ENCODE results near the gene MVB12B. TPM values are rescaled to one million over a fixed set of nuclear protein-coding genes. Genes with fewer than 3 reads are reported as not detected.

MVB12B gene
- total and polyA plus RNA-seq, 2 of the 4 experiments (the other 2 are of a cell fraction): 2.0 to 4.0 TPM

- ATAC-seq (ENCODE audit: low read depth) (peak; percentile 50; the same call in 1 of the 2 replicates), DNase-seq (peak; percentile 47)
- H3K4me3 ChIP-seq (ENCODE audit: insufficient read depth, low read depth, low read length): no peak overlapping the region
- no peaks in the 10 kb centered on the region for H4K20me1 ChIP-seq (ENCODE audit: insufficient read depth, low read length)
- no peak overlapping the region for H3K4ac ChIP-seq (ENCODE audit: low read depth, low read length)
- H3K27me3 ChIP-seq (ENCODE audit: control insufficient read depth, insufficient read depth, low read length): no peaks in the 10 kb centered on the region
- no peak overlapping the region for H4K8ac ChIP-seq (ENCODE audit: low read depth in 2 of 2, low read length in 2 of 2)
- H2BK120ac ChIP-seq (ENCODE audit: low read depth, low read length): no peak overlapping the region
- H3K9ac ChIP-seq (ENCODE audit: low read depth, low read length): no peak overlapping the region
- H2AFZ ChIP-seq (replicated peaks; ENCODE audit: low read length, poor library complexity): no peak overlapping the region
- no peak overlapping the region for H3K27ac ChIP-seq (ENCODE audit: insufficient read depth, low read length)
- H2BK20ac ChIP-seq (ENCODE audit: low read depth, low read length): no peak overlapping the region
- intact Hi-C loops (cut with micrococcal nuclease) (no loop called here), in situ Hi-C loops (cut with MboI; ENCODE audit: low sequenced_read_pairs) (no loop called here), dilution Hi-C loops (cut with HindIII; ENCODE audit: low sequenced_read_pairs, unreplicated experiment) (no loop called here)
- H3K14ac ChIP-seq (replicated peaks; ENCODE audit: low read depth, low read length): no peak overlapping the region
- H3K36me3 ChIP-seq (ENCODE audit: control insufficient read depth, insufficient read depth, low read length): no peaks in the 10 kb centered on the region
- H3K79me1 ChIP-seq (ENCODE audit: low read depth in 1 of 2, low read length in 2 of 2): 0 out of 4 replicates have a peak, but pooled peaks cover 0 to 8% of the 10 kb centered on the region in 2 experiments
- no peak overlapping the region for H3K18ac ChIP-seq (ENCODE audit: low read depth, low read length)
- H2AK5ac ChIP-seq (ENCODE audit: low read depth, low read length): no peak overlapping the region
- H3K9me3 ChIP-seq (ENCODE audit: control insufficient read depth, insufficient read depth, low read length): no peaks in the 10 kb centered on the region
- TF ChIP-seq USF2 (IDR thresholded peaks at IDR 0.05; ENCODE audit: low read depth, low read length): no peak
- TF ChIP-seq FOS (IDR thresholded peaks at IDR 0.05; ENCODE audit: low read depth, low read length): no peak
- TF ChIP-seq SMC3 (IDR thresholded peaks at IDR 0.05; ENCODE audit: low read depth, low read length): no peak
- no peak for TF ChIP-seq MAZ (IDR thresholded peaks at IDR 0.05; ENCODE audit: borderline replicate concordance, low read depth, low read length)
- TF ChIP-seq CEBPB (IDR thresholded peaks at IDR 0.05; ENCODE audit: low read depth, low read length): no peak
- TF ChIP-seq POLR2A (IDR thresholded peaks at IDR 0.05; ENCODE audit: low read depth, low read length): no peak
- TF ChIP-seq BHLHE40 (IDR thresholded peaks at IDR 0.05; ENCODE audit: low read depth, low read length): no peak
- no peak for TF ChIP-seq NFE2L2 (IDR thresholded peaks at IDR 0.05; ENCODE audit: low read depth, low read length)
- TF ChIP-seq RCOR1 (IDR thresholded peaks at IDR 0.05; ENCODE audit: insufficient replicate concordance, low read length): no peak
- TF ChIP-seq MXI1 (IDR thresholded peaks at IDR 0.05; ENCODE audit: borderline replicate concordance, low read depth, low read length): no peak
- no peak for TF ChIP-seq MAFK (IDR thresholded peaks at IDR 0.05; ENCODE audit: low read depth, low read length)
- TF ChIP-seq RAD21 (IDR thresholded peaks at IDR 0.05; ENCODE audit: low read length): no peak
- TF ChIP-seq ELK1 (IDR thresholded peaks at IDR 0.05; ENCODE audit: borderline replicate concordance, low read depth, low read length): no peak
- no peak for TF ChIP-seq CTCF (conservative IDR thresholded peaks at IDR 0.05; ENCODE audit: low read depth, low read length)
- TF ChIP-seq RFX5 (IDR thresholded peaks at IDR 0.05; ENCODE audit: low read depth, low read length): no peak
- TF ChIP-seq CHD1 (IDR thresholded peaks at IDR 0.05; ENCODE audit: low read depth, low read length): no peak
- H4K5ac ChIP-seq (ENCODE audit: low read depth, low read length): no peak overlapping the region
- H3K23ac ChIP-seq (ENCODE audit: low read depth, low read length): no peak overlapping the region
- H3K4me1 ChIP-seq (ENCODE audit: control insufficient read depth, insufficient read depth, low read length): peaks cover 8% of the 10 kb centered on the region
- H3K4me2 ChIP-seq (ENCODE audit: low read depth, low read length): no peak overlapping the region
- peak overlapping the region; percentile 61 for H2AK9ac ChIP-seq (replicated peaks; ENCODE audit: low read depth, low read length, poor library complexity)
- H3K56ac ChIP-seq (ENCODE audit: extremely low read depth, insufficient read depth, low read length): no peak overlapping the region
- BruUV-seq (replicated peaks): no TSS peak
- ChIA-PET POLR2A (ENCODE audit: unreplicated experiment) (no interaction called here), CTCF (no interaction called here)
- WGBS, 2 experiments (ENCODE audit: extremely low coverage in 2 of 2, insufficient read length in 1 of 2): 83% methylated on average over 2 of the region's 9 CpGs; no CpG with 5 or more reads in 1 of the 2 experiments
- H2BK15ac ChIP-seq (ENCODE audit: low read depth, low read length): no peak overlapping the region
- no peak overlapping the region for H2BK5ac ChIP-seq (ENCODE audit: low read depth, low read length, poor library complexity, severe bottlenecking)
- no peak overlapping the region for H4K91ac ChIP-seq (ENCODE audit: insufficient read depth, low read depth, low read length)
- no peaks in the 10 kb centered on the region; the same call in 1 of the 2 replicates for H3K9me1 ChIP-seq (ENCODE audit: insufficient read depth, low read length)
These were observed 53.2 kb downstream of the MVB12B start for GRCh38 chr9:126379661-126380360.
